Hematopoietic multipotent progenitor cell treated with erythropoietin and hydrocortisone succinate and interleukin-3 and kit ligand, for 4 days (in vitro differentiated cells): ENCODE measurements around the gene CX3CL1.

Experiments
- DNase-seq: peaks from one replicate; pipeline ENCODE4 v3.0.0-alpha.2; 2015

Gene CX3CL1

DNA sequence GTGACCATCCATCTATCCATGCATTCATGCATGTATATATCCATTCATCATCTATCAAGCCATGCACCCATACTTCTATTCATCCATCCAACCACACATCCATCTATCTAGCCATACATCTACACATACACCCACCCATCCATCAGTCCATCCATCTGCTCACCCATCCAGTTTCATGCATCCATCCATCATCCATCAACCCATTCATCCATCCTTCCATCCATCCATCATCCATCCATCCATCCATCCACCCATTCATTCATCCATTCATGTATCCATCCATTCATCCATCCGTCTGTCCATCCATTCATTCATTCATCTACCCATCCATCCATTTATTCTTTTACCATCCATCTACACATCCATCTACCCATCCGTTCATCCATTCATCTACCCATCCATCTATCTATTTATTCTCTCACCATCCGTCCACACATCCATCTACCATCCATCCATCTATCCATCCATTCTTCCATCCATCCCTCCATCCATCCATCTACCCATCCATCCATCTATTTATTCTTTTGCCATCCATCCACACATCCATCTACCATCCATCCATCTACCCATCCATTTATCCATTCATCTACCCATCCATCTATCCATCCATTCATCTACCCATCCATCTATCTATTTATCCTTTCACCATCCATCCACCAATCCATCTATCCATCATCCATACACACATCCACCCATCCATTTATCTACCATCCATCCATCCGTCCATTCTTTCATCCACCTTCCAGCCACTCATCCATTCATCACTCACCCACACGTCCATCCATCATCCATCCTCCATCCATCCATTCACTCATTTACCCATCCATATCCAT lies 35.4 kb downstream of the CX3CL1 start:
- DNase-seq: no peak

DNA sequence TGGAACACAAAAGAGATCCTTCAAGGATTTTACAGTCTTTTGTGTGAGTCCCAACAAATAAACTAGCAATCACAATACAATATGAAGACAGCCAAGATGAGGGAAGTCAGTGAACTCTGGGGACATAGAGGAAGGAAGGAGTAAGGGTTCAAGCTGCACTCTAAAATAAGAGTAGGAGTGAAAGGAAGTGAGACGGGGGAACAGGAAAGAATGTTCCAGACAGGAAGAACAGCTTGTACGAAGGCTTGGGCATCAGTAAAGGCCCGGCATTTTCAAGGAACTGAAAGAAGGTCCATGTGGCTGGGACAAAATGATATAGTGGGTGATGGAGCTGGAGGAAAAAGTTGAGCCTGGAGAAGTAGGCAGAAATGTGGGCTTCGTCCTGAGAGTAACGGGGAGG lies 36.8 kb downstream of the CX3CL1 start:
- DNase-seq: no peak

DNA sequence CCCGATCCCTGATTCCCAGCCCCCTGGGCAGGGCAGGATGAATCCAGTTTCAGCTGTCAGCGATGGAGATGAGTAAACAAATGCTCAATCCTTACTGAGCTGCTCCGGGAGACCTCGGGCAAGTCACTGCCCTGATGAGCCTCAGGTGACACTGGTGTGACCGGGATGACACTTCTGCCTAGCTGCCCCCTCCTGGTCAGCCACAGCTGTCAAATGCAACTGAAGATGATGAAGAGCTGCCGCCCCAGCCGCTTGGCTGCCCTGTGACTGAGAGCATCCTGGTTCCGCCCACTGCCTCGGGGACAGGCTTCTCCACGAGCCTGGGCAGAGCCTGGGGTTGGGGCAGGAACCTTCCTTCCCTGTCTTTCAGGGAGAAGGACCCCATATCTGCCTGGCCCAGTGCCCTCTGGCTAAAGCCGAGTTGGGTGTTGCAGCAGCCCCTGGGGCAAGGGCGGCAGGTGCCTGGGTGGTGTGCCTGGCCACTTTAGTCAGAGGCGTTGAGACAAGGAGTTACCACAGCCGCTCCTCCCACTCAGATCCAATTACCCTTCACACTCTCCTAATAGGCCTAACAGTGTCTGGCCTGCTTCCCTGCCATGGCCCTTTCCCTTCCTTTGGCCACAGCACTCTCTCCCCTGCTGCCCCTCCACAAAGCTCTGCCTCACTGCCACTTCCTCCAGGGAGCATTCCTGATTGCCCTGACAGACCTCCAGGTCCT lies 37.7 kb downstream of the CX3CL1 start:
- no peak for DNase-seq

DNA sequence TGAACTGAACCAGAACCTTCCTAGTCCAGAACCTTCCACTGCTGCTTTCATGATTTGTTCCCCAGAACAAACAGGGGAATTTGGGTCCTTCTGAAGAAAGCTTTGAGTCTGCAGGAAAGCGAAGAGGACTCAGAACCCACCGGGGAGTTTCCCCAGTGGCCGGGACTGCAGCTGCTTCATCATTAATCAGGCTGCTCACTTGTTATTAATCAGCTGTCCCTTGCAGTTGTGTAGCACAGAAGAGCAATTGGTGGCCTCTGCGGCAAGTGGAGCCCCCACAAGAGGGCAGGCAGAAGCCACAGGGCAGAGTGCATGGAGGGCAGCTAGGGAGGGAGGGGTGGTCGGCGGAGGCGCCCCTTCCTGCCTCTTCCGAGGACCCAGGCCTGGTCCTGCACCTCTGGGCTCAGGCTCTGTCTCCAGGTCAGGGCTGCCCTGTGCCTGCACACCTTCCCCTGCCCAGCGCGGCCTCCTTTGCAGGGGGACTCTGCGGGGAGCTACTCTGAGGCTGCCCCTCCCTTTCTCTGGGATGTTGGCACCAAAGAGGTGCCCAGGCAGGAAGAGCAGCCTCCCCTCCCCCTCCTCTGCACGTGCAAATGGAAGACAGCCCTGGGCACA lies 39.2 kb downstream of the CX3CL1 start:
- DNase-seq: no peak

DNA sequence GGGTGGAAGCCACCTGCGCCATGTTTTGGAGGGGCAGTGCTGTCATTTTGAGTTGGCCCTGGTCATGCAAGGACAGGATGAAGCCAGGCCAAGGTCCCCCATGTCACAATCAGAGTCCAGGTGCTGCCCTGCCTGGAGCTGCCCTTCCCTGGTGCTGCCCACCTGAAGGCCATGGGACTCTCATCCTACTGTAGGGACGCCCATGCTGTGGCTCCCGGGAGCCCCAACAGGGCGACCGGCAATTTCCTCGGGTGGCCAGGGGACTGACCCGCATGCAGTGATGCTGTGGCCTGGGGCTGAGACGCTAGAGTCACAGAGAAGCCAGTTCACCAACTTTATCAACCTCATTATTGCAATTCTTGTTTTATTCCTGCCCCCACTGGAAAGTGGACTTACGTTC lies 40.3 kb downstream of the CX3CL1 start:
- no peak for DNase-seq

DNA sequence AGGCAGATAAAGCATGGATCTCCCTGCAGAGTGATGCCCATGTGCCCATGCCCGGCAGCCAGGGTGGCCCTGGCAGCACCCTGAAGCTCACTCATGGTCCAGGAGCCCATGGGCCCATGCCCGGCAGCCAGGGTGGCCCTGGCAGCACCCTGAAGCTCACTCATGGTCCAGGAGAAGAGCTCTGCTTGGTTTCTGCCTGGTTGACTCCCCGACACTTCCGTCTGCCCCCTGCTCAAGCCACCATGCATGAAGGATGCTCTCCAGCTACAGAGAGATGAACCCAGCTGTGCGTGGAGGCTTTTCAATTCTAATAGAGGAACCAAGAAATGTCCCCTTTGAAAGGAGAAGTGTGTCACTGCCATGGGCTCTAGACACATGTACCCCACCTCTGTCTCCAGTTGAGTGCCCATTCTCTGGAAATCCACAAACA lies 41.0 kb downstream of the CX3CL1 start:
- DNase-seq: no peak

DNA sequence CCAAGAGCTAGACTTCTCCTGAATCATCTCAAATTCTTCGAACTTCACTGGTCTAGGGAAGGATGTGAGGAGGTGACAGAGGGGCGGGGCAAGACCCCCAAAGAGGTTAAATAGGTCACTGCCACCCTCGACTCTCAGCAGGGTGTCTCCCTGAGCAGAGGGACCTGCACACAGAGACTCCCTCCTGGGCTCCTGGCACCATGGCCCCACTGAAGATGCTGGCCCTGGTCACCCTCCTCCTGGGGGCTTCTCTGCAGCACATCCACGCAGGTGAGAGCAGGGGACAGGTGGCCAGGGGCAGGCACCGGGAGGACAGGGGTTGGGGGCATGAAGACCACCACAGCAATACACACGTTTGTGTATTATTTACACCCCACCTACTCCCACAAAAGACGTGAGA lies 41.4 kb downstream of the CX3CL1 start:
- no peak for DNase-seq

DNA sequence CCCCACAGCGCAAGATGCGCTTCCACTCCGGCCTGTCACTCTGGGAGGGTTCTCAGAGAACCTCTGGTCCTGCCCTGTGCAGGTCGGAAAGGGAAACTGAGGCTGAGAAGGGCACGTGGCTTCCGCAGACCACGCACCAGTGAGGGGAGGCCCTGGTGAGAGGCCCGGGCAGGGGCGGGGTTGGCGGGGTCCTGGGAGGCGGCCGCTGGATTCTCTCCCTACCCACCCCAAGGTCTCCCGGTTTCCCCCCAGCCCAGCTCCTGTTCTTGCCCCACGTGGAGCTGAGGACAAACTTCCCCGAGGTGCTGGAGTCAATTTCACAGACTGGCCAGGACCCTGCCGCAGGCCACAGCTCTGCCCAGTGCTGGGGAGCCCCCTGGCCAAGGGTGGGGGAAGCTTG lies 43.8 kb downstream of the CX3CL1 start:
- DNase-seq: no peak

DNA sequence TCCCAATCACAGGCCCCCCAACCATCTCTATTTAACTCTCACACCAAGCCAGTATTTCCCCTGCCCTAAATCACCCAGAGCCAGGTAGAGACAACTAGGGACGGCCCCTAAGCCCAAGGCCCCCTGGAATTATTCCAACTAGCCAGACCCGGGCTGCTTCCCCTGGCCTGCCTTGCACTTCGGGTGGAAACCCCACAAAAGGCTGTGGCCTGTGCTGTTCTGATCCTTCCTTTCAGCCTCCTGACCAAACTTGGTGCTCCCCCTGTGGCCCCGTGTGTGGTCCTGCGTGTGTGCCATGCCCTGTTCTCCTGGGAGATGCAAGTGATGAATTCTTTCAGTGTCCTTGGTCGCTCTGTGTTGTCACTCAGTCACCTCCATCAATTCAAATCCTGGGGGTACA lies 47.2 kb downstream of the CX3CL1 start:
- DNase-seq: no peak

DNA sequence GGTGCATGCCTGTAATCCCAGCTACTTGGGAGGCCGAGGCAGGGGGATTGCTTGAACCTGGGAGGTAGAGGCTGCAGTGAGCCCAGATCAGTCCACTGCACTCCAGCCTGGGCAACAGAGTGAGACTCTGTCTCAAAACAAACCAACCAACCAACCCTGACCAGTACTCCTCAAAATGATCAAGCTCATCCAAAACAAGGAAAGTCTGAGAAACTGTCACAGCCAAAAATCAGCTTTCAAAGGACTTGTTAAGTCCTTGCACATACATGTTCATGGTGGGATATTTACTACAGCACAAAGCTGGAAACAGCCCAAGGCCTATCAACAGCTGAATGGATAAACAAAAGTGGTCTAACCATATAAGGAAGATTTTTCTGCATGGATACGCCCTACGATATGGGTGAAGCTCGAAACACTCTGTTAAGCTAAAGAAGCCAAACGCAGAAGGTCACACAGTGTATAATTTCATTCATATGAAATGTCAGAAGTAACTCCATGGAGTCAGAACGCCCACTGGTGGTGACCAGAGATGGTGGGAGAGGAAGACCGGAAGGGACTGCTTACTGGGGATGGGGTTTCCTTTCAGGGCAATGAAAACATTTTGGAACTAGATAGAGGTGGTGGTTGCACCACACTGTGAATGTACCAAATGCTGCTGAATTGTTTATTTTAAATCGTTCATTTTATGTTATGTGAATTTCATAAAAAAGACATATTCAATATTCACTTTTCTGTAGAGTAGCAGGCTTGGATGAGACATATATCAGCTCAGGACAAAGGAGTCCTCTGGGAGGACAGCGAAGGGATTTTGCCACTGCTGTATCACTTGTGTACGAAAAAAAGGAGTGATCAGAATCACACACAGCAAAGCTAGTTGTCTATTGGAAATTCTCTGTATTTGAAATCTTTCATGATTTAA lies 50.0 kb downstream of the CX3CL1 start:
- peak; percentile 72 for DNase-seq

DNA sequence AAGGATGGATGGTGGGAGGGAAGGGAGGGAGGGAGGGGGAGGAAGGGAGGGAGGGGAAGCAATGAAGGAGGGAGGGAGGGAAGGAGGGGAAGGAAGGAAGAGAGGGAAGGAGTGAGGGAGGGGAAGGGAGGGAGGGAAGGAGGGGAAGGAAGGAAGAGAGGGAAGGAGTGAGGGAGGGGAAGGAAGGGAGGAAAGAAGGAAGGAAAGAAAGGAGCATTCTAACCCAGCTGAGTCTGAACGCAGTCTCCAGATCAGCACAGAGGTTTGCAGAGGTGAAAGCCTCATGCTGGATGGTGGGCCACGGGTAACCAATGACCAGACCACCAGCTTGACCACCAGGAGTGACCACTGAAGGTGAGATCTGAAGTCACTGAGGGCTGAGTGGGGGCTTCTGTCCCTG lies 50.9 kb downstream of the CX3CL1 start:
- DNase-seq: no peak

DNA sequence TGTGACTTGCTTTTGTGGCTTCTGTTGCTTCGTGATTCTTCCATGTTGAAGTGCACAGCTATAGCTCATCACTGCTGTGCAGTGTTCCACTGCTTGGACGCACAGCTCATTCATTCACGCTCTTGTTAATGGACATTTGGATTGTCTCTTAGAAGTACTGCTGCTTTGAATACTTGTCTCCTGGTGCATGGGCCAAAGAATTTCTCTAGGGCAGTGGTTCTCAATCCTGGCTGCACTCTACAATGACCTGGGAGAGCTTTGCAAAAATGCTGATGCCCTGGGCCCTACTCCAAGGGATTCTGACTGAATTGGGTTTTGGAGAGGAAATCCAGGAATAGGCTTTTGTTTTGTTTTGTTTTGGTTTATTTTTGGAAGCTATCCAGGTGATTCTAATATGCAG lies 52.3 kb downstream of the CX3CL1 start:
- no peak for DNase-seq

DNA sequence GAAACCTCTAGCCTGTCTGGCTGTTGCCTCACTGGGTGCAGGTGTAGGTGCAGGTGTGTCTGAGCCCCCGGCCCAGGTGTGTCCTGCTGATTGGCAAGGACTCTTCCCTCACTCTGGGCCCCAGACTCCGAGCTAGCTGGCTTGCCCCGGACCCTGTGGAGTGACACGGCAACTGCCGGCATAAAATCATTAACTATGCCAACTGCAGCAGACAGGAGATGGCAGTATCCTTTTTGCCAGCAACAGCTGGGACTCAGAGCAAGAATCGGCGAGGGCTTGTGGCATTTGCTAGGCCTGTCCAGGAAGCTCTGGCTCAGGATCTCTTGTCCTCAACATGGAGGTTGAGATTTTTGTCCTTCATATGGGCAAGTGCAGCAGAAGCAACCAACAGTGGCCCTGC lies 54.1 kb downstream of the CX3CL1 start:
- DNase-seq: no peak

DNA sequence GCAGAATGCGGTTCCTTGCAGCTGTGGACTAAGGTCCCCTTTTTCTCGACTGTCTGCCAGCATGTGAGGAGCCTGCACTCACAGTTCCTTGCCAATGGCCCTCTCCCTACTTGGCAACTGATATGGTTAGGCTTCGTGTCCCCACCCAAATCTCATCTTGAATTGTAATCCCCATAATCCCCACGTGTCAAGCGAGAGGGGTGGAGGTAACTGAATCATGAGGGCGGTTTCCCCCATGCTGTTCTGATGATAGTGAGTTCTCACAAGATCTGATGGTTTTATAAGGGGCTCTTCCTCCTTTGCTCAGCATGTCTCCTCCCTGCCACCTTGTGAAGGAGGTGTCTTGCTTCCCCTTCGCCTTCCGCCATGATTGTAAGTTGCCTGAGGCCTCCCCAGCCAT lies 55.0 kb downstream of the CX3CL1 start:
- DNase-seq: no peak

DNA sequence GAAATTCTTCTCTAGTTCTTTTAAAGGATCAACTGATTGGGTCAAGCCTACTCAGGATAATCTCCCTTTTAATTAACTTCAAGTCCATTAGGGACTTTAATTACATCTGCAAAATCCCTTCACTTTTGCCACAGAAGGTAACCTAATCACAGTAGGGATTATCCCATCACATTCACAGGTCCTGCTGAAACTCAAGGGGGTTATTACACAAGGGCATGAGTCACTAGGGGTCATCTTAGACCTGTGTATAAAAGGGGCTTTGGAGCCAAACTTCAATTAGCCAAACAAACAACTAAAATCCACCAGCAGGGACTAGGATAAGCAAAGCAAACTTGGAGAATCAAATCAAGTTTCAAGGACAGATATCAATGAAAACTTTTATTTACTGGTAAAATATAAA lies 55.5 kb downstream of the CX3CL1 start:
- no peak for DNase-seq

DNA sequence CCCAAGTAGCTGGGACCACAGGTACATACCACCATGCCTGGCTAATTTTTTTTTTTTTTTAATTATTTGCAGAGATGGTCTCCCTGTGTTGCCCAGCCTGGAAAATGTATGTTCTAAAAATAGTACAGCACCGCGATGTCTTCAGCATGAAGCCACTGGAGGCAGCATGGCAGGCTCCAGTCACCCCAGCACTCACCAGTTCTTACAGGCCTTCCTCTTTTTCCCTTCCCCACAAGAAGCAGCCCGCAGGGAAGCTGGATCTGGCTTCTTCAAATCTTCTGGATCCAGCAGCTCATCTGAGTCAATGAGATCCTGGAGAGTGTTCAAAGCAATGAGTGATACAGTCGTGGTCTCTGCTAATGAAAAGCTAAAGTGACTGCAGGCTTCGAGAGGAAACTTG lies 58.7 kb downstream of the CX3CL1 start:
- DNase-seq: no peak

DNA sequence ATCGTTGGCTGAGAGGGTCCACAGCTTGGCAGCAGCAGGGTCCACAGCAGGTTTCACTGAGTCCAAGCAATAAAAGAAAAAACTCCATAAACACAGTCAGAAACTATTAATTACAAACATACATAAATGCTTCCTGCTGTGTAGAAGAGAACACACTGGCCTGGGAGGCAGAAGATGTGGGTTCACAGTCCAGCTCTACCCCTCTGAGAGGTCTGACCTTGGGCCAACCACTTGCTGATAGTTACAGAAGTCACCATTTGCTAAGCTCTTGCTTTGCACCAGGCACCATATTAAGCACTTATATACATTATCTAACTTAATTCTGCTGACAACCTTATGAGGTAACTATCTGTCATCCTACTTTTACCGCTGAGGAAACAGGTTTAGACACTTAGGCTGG lies 60.2 kb downstream of the CX3CL1 start:
- DNase-seq: no peak

DNA sequence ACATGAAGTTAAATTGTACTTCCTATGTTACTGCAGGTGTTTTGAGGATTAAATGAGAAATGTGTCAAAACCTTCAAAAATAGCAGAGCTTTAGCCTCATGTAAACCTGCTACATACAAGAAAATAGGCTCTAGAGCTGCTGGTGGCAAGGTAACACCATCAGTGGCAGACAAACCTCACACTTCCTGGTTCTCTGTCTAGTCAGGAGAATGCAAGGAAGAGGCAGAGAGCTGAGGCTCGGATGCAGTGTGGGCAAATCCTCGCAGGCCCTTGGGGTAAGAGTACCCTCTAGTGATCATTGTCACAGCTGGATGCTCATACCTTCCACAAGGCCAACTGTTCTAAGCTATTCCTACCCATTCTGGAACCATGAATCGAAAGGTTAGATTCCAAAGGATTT lies 60.7 kb downstream of the CX3CL1 start:
- DNase-seq: no peak

DNA sequence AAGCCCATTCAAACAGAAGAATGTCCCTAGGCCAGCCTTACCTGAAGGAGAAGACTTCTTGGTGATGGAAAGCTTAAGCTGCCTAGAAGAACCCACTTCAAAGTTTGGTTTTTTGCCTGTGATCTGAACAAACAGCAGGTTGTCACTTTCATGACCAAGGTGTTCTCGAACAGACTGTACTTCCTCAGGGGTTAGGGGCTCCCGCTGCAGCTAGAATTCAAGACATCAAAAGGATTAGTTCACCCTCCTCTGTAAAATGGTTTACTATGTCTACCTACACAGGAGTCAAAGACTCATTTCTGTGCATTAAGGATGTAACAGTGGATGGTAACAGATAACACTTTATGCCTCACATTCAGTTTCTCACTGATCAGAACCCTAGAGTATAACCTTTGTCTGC lies 61.7 kb downstream of the CX3CL1 start:
- no peak for DNase-seq
